Heart left ventricle (tissue), 16 donors: ENCODE data around the gene CKLF. TPM values are rescaled to one million over a fixed set of nuclear protein-coding genes. Genes with fewer than 3 reads are reported as not detected.

Experiments
- ATAC-seq, 4 donors: fragments of 200-7000 bp; cut with Tn5 transposase; one replicate each; pipeline ENCODE4 v1.9.1; 2020 to 2022; ENCODE audit warnings: moderate library complexity in 4 of 4, mild to moderate bottlenecking in 3 of 4, moderate number of reproducible peaks in 1 of 4
- DNase-seq, 5 donors: peaks; one replicate each; pipeline ENCODE4 v3.0.0-alpha.2; 2020
- H3K27ac ChIP-seq, 12 donors: fragments of 200-600 bp; sonication (generic) in 4 of 12; one replicate each; pipeline versions ENCODE4 v1.5.0 to v1.8.0; 2016 to 2022; ENCODE audit warnings: mild to moderate bottlenecking in 2 of 12
- H3K27me3 ChIP-seq, 9 donors: fragments of 200-600 bp; sonication (generic) in 2 of 9; one replicate each; pipeline versions ENCODE4 v1.5.1 to v1.8.0; 2016 to 2022; ENCODE audit warnings: mild to moderate bottlenecking in 3 of 9
- H3K36me3 ChIP-seq, 9 donors: fragments of 200-600 bp; sonication (generic) in 2 of 9; one replicate each; pipeline versions ENCODE4 v1.5.0 to v1.8.0; 2018 to 2022; ENCODE audit warnings: mild to moderate bottlenecking in 2 of 9
- H3K4me1 ChIP-seq, 12 donors: fragments of 200-600 bp; sonication (generic) in 4 of 12; one replicate each; pipeline versions ENCODE4 v1.5.0 to v1.8.0; 2016 to 2022; ENCODE audit warnings: mild to moderate bottlenecking in 3 of 12
- H3K4me3 ChIP-seq, 12 donors: fragments of 200-600 bp; sonication (generic) in 4 of 12; one replicate each; pipeline versions ENCODE4 v1.5.0 to v1.8.0; 2017 to 2022; ENCODE audit warnings: mild to moderate bottlenecking in 9 of 12, moderate library complexity in 4 of 12
- H3K9me3 ChIP-seq, 12 donors: fragments of 200-600 bp; sonication (generic) in 4 of 12; one replicate each; pipeline versions ENCODE4 v1.5.0 to v1.8.0; 2016 to 2022; ENCODE audit warnings: mild to moderate bottlenecking in 1 of 12
- POLR2A ChIP-seq, 2 donors: fragments of 450-650 bp; IDR thresholded peaks; one replicate each; pipeline ENCODE4 v1.6.1; 2017; ENCODE audit warnings: antibody characterized with exemption in 2 of 2, mild to moderate bottlenecking in 2 of 2, moderate library complexity in 2 of 2
- WGBS, 4 donors: extraction: QIAGEN DNeasy Blood & Tissue Kit in 2 of 4; methylation state at CpG; one replicate each; pipeline versions ENCODE4 v1.1.5 to v1.1.7; 2013 to 2018; 5-methylcytosine and 5-hydroxymethylcytosine counted together
- intact Hi-C, 10 donors: fragments of 100-400 bp; cut with DNase I; formaldehyde crosslinking; loops; one replicate each; pipeline versions ENCODE4 v1.11.1 to v1.14.2; 2022
- polyA plus RNA-seq, 2 donors: library from polyadenylated mRNA; stranded (reverse); fragments of 200-250 nt; gene quantifications; one replicate each; pipeline ENCODE4 v1.2.3, GENCODE V29; 2013
- total RNA-seq, 9 donors: library from RNA; depleted of rRNA in 2 of 9; stranded (reverse); fragments of >200 nt in 2 of 9; fragmentation: NEBNext Ultra II Directional in 3 of 9; extraction: Animal tissue kit (Norgen Biotek cat#: 25700) in 3 of 9; gene quantifications; one replicate each; pipeline versions ENCODE4 v1.1.0 to v1.2.4, GENCODE V29; 2016 to 2023
- TF ChIP-seq, protein P1 (sequence below), 12 donors: fragments of 200-600 bp; sonication (generic) in 4 of 12; IDR thresholded peaks; one replicate each; pipeline versions ENCODE4 v1.5.0 to v1.8.0; 2018 to 2022; ENCODE audit warnings: antibody characterized with exemption in 12 of 12, mild to moderate bottlenecking in 5 of 12
- donor health status: ischemic (EF 13 %, LVEDD 7.1; RV severe dilation, severe dysfunction).
- donor health status: healthy with polysubstance abuse.
- donor health status: DM: no; HTN: yes; CAD: no.
- donor health status: DM: no; HTN: no; CAD: no.
- donor health status: ischemic (EF 25% LVEDD 6.9; RV normal size, moderate dysfunction).
- donor health status: ischemic (EF 25% LVEDD 5.7; RV mildly dilated, moderate dysfunction).
- donor health status: healthy.
- donor health status: DM: yes; HTN: yes; CAD: no.
- donor health status: ischemic (EF 35%, LVEDD 5.7; RV mildly dilated, moderate dysfunction).
- donor health status: nonischemic (EF 11% LVEDD 7.7; RV severe dilation, severe dysfunction).
- donor health status: DM: yes; HTN: yes; CAD: no.
- donor health status: PGD.
- donor health status: ischemic (EF 29% LVEDD 5.4; RV normal size, mild dysfunction).
- donor health status: nonischemic (EF 23%, LVEDD 6.1; RV moderate dilation, normal function).

CKLF gene
- total and polyA plus RNA-seq, 11 donors: 4.1 to 28.9 (median 6.4) TPM

DNA sequence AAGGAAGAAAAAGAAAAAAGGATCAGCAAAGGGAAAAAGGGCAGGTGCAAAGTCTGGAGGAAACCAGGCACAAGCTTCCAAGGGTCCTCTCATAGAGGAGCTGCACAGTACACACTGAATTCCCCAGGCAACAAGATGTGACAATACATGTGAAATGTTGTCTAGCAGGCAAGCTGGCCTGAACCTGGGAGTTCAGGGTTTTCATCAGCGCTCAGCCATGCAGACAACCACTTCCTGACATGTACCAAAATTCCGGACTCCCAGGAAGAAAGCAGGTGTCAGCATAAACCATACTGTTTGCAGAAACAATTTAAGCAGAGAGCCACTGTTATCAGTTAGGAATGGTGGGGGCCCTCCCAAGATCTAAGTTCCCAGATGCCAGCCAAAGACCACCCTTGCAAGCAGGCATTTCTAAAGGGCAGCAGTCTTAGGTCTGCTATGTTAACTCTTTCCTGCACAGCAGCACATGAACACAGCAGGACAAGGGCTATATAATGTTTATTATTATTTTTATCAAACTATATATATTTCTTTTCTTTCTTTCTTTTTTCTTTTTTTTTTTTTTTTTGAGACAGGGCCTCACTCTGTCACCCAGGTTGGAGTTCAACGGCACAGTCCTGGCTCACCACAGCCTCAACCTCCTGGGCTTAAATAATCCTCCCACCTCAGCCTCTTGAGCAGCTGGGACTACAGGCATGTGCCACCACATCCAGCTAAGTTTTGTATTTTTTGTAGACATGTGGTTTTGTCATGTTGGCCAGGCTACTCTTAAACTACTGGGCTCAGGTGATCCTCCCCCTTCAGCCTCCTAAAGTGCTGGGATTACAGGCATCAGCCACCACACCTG is 12.5 kb upstream of the CKLF start:
- peaks cover 0 to 16% (median 0%) of the 10 kb centered on the region in 12 donors for H3K4me1 ChIP-seq
- H3K27ac ChIP-seq: no peak overlapping the region
- no peak for TF ChIP-seq POLR2A (IDR thresholded peaks at IDR 0.05)
- TF ChIP-seq, protein P1, sequence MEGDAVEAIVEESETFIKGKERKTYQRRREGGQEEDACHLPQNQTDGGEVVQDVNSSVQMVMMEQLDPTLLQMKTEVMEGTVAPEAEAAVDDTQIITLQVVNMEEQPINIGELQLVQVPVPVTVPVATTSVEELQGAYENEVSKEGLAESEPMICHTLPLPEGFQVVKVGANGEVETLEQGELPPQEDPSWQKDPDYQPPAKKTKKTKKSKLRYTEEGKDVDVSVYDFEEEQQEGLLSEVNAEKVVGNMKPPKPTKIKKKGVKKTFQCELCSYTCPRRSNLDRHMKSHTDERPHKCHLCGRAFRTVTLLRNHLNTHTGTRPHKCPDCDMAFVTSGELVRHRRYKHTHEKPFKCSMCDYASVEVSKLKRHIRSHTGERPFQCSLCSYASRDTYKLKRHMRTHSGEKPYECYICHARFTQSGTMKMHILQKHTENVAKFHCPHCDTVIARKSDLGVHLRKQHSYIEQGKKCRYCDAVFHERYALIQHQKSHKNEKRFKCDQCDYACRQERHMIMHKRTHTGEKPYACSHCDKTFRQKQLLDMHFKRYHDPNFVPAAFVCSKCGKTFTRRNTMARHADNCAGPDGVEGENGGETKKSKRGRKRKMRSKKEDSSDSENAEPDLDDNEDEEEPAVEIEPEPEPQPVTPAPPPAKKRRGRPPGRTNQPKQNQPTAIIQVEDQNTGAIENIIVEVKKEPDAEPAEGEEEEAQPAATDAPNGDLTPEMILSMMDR (IDR thresholded peaks at IDR 0.05): no peak
- no peaks in the 10 kb centered on the region for H3K27me3 ChIP-seq
- ATAC-seq: peak in 1 of 4 donors; percentile 13
- H3K4me3 ChIP-seq: no peak overlapping the region
- intact Hi-C loops: no loop called here
- 72 to 93% (median 79%) methylated on average over 3 of the region's 3 CpGs for WGBS, 4 donors
- H3K36me3 ChIP-seq: peaks cover 0 to 89% (median 57%) of the 10 kb centered on the region in 9 donors
- no peak for DNase-seq
- no peaks in the 10 kb centered on the region for H3K9me3 ChIP-seq

DNA sequence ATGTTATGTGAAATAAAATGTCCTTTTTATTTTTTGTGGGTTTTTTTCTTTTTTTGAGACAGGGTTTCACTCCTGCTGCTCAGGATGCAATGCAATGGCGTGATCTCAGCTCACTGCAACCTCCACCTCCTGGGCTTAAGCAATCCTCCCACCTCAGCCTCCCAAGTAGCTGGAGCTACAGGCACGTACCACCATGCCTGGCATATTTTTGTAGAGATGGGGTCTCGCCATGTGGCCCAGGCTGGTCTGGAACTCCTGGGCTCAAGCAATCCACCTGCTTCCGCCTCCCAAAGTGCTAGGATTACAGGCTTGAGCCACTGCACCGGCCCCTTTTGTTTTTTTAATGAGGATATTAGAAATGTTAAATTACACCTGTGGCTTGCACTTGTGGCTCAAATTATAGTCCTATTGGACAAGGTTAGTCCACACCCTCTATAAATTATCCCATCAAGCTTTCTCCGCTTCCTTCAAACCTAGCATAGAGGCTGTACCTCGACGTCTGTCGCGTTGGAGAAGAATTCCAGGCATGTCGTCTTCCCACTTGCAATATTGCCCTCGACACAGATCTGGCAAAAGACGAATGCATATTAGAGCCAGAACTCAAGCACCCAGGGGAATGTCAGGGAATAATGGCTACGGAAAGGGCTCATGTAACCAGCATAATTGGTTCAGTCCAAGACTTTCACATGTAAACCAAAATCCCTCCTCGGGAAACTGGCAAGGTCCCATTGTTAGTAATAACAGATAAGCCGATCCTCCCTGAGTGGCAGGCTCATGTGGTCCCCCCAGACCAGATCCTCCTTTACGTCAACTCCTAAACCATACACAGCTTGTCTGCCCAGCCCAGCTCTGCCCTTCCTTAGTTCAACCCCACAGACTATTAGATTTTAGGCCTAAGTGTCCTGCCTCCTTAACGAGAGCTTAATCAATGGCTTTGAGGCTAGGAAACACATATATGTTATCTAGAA is 10.7 kb upstream of the CKLF start:
- intact Hi-C loops: no loop called here
- TF ChIP-seq, protein P1 (IDR thresholded peaks at IDR 0.05): no peak
- TF ChIP-seq POLR2A (IDR thresholded peaks at IDR 0.05): no peak
- no peak for DNase-seq
- peak in 3 of 4 donors; percentile 16 to 35 (median 33) for ATAC-seq
- 58 to 71% (median 66%) methylated on average over 18 of the region's 18 CpGs for WGBS, 4 donors
- no peak overlapping the region for H3K27ac ChIP-seq
- H3K9me3 ChIP-seq: no peaks in the 10 kb centered on the region
- H3K27me3 ChIP-seq: no peaks in the 10 kb centered on the region
- H3K4me1 ChIP-seq: peaks cover 0 to 23% (median 0%) of the 10 kb centered on the region in 12 donors
- peaks cover 0 to 89% (median 48%) of the 10 kb centered on the region in 9 donors for H3K36me3 ChIP-seq
- no peak overlapping the region for H3K4me3 ChIP-seq

DNA sequence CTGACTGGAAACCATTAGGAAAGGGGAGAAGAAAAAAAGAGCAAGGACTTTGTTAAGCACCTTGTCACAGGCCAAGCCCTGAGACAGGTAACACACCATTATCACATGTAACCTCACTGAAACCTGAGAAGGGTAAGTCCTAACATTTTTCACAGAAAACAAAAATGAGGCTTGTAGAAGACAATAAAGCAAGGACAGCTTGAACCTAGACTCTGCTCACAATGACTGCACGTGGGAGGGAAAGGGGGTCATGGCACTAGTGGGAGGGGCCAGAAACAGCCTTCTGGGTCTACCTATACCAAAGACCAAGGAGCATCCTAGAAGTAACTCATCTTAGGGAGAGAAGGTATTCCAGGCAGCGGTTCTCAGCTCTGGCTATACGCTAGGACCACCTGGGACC is 10.0 kb upstream of the CKLF start:
- Histone ChIP-seq H3K4me1 (peaks cover 0 to 23% (median 0%) of the 10 kb centered on the region in 12 donors), H3K27ac (no peak overlapping the region), H3K27me3 (no peaks in the 10 kb centered on the region), H3K9me3 (no peaks in the 10 kb centered on the region), H3K4me3 (no peak overlapping the region), H3K36me3 (peaks cover 0 to 86% (median 46%) of the 10 kb centered on the region in 9 donors)
- ATAC-seq: no peak
- TF ChIP-seq, protein P1 (IDR thresholded peaks at IDR 0.05): no peak
- TF ChIP-seq POLR2A (IDR thresholded peaks at IDR 0.05): no peak
- no peak for DNase-seq
- 81 to 93% (median 89%) methylated on average over 3 of the region's 3 CpGs for WGBS, 4 donors
- intact Hi-C loops: no loop called here
